HCT116 (cell line): Measurements from ENCODE around the gene TCFL5.

Source experiments
- POLR2A ChIP-seq: IDR thresholded peaks from 2 replicates; pipeline ENCODE4 v1.7.0; 2011; ENCODE audit warnings: borderline replicate concordance; ENCODE audit not compliant: insufficient read depth, insufficient read length; ENCODE audit errors: extremely low read depth
- SIN3A ChIP-seq: IDR thresholded peaks from 2 replicates; pipeline ENCODE4 v1.6.1; 2012; ENCODE audit warnings: low read depth
- YY1 ChIP-seq: IDR thresholded peaks from 2 replicates; pipeline ENCODE4 v1.6.1; 2011; ENCODE audit warnings: low read length, low read depth, moderate library complexity, mild to moderate bottlenecking; ENCODE audit not compliant: insufficient replicate concordance; ENCODE audit errors: extremely low read depth
- TF ChIP-seq, protein P1 (sequence below), 3 experiments: fragments of 200-600 bp in 1 of 3; sonication (generic) in 1 of 3; IDR thresholded peaks in 2 of 3; conservative IDR thresholded peaks in 1 of 3; 2 replicates each; pipeline ENCODE4 v1.5.1; 2012 to 2017; ENCODE audit warnings: low read depth in 2 of 3, low read length in 2 of 3, antibody characterized with exemption in 1 of 3, borderline replicate concordance in 1 of 3, control low read depth in 1 of 3, mild to moderate bottlenecking in 1 of 3, mixed read lengths in 1 of 3, mixed run types in 1 of 3, moderate library complexity in 1 of 3; ENCODE audit not compliant: insufficient read depth in 1 of 3
- TF ChIP-seq, protein P2 (sequence below): IDR thresholded peaks from 2 replicates; pipeline ENCODE4 v1.6.1; 2012

- TF ChIP-seq, protein P1, sequence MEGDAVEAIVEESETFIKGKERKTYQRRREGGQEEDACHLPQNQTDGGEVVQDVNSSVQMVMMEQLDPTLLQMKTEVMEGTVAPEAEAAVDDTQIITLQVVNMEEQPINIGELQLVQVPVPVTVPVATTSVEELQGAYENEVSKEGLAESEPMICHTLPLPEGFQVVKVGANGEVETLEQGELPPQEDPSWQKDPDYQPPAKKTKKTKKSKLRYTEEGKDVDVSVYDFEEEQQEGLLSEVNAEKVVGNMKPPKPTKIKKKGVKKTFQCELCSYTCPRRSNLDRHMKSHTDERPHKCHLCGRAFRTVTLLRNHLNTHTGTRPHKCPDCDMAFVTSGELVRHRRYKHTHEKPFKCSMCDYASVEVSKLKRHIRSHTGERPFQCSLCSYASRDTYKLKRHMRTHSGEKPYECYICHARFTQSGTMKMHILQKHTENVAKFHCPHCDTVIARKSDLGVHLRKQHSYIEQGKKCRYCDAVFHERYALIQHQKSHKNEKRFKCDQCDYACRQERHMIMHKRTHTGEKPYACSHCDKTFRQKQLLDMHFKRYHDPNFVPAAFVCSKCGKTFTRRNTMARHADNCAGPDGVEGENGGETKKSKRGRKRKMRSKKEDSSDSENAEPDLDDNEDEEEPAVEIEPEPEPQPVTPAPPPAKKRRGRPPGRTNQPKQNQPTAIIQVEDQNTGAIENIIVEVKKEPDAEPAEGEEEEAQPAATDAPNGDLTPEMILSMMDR (IDR thresholded peaks at IDR 0.05 in 2 of 3, conservative IDR thresholded peaks at IDR 0.05 in 1 of 3; ENCODE audit: borderline replicate concordance in 1 of 3, insufficient read depth in 1 of 3, low read depth in 2 of 3, low read length in 2 of 3), result no peak
- TF ChIP-seq, protein P2, sequence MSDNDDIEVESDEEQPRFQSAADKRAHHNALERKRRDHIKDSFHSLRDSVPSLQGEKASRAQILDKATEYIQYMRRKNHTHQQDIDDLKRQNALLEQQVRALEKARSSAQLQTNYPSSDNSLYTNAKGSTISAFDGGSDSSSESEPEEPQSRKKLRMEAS, result no peak
- TF ChIP-seq YY1 (no peak), POLR2A (no peak), SIN3A (no peak)
Observed at GRCh38 chr20:62855120-62855519, 6.5 kb downstream of the TCFL5 start.
